NCI-H1930 (cell line): ENCODE measurements around the gene TSPAN4.

Source experiments
- DNase-seq, 2 experiments: peaks; one replicate each; lab custom pipeline; 2025; lab: John Stamatoyannopoulos, UW

The TSPAN4 gene

GRCh38 chr11:842370-843002 lies at the start of gene TSPAN4, which contains the start of gene POLR2L:
Gene TSPAN4 (plus strand): TSS chr11:842852. CDS start chr11:850305, 7,453 bp downstream.
Gene POLR2L (minus strand): TSS chr11:842529. CDS start chr11:842508, 21 bp downstream.
- peak; percentile 77 to 93 for DNase-seq

- no peak for DNase-seq
These were observed 49.8 kb upstream of the TSPAN4 start for GRCh38 chr11:792873-793272.

GRCh38 chr11:793556-793955 lies 49.1 kb upstream of the TSPAN4 start:
- DNase-seq = no peak

GRCh38 chr11:794013-794765 lies 48.5 kb upstream of the TSPAN4 start:
- DNase-seq = no peak

GRCh38 chr11:794766-795633 lies 47.7 kb upstream of the TSPAN4 start:
- no peak for DNase-seq

- DNase-seq = peak in 1 of 2 experiments; percentile 22
These were observed 46.8 kb upstream of the TSPAN4 start for GRCh38 chr11:795634-796564.

- no peak for DNase-seq
These were observed 45.9 kb upstream of the TSPAN4 start for GRCh38 chr11:796565-797295.

- peak; percentile 44 to 81 for DNase-seq
These were observed 45.2 kb upstream of the TSPAN4 start for GRCh38 chr11:797296-798092.

- peak; percentile 66 to 87 for DNase-seq
These were observed 44.4 kb upstream of the TSPAN4 start, which contains the start of gene SLC25A22 for GRCh38 chr11:798093-798713. Gene SLC25A22 (minus strand): TSS chr11:798281. CDS start chr11:795006, 3,275 bp downstream.

- no peak for DNase-seq
These were observed 42.9 kb upstream of the TSPAN4 start for GRCh38 chr11:799641-800316.

- no peak for DNase-seq
These were observed 42.2 kb upstream of the TSPAN4 start for GRCh38 chr11:800473-800872.

- no peak for DNase-seq
These were observed 41.4 kb upstream of the TSPAN4 start for GRCh38 chr11:801097-801780.

GRCh38 chr11:802018-802617 lies 40.5 kb upstream of the TSPAN4 start:
- DNase-seq = no peak

- DNase-seq = no peak
These were observed 39.8 kb upstream of the TSPAN4 start for GRCh38 chr11:802693-803466.

- DNase-seq = no peak
These were observed 39.2 kb upstream of the TSPAN4 start for GRCh38 chr11:803467-803742.

GRCh38 chr11:803770-804598 lies 38.7 kb upstream of the TSPAN4 start:
- no peak for DNase-seq
